Memory B cell (primary cell): ENCODE data around the gene TCP11L1.

Experiments
- ATAC-seq: fragments of 150-1000 bp; cut with Tn5 transposase; 2 replicates; pipeline ENCODE4 v1.10.0; 2021; ENCODE audit warnings: low read depth, mild to moderate bottlenecking, moderate library complexity
- DNase-seq, 2 donors: peaks; one replicate each; pipeline ENCODE4 v3.0.0; 2022; ENCODE audit warnings: low spot score in 2 of 2
- H3K27ac Mint-ChIP-seq: one replicate; pipeline ENCODE4 v1.8.0; 2022; ENCODE audit warnings: mild to moderate bottlenecking, moderate library complexity, mixed read lengths
- H3K27me3 Mint-ChIP-seq: one replicate; pipeline ENCODE4 v1.8.0; 2022; ENCODE audit warnings: mixed read lengths
- H3K36me3 Mint-ChIP-seq: one replicate; pipeline ENCODE4 v1.8.0; 2022; ENCODE audit warnings: mild to moderate bottlenecking, mixed read lengths
- H3K4me1 Mint-ChIP-seq: one replicate; pipeline ENCODE4 v1.8.0; 2022; ENCODE audit warnings: mixed read lengths
- H3K4me3 Mint-ChIP-seq: one replicate; pipeline ENCODE4 v1.8.0; 2022; ENCODE audit warnings: mild to moderate bottlenecking, moderate library complexity, mixed read lengths
- H3K9me3 Mint-ChIP-seq: one replicate; pipeline ENCODE4 v1.8.0; 2022; ENCODE audit warnings: mixed read lengths

The TCP11L1 gene, protein sequence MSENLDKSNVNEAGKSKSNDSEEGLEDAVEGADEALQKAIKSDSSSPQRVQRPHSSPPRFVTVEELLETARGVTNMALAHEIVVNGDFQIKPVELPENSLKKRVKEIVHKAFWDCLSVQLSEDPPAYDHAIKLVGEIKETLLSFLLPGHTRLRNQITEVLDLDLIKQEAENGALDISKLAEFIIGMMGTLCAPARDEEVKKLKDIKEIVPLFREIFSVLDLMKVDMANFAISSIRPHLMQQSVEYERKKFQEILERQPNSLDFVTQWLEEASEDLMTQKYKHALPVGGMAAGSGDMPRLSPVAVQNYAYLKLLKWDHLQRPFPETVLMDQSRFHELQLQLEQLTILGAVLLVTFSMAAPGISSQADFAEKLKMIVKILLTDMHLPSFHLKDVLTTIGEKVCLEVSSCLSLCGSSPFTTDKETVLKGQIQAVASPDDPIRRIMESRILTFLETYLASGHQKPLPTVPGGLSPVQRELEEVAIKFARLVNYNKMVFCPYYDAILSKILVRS

DNA sequence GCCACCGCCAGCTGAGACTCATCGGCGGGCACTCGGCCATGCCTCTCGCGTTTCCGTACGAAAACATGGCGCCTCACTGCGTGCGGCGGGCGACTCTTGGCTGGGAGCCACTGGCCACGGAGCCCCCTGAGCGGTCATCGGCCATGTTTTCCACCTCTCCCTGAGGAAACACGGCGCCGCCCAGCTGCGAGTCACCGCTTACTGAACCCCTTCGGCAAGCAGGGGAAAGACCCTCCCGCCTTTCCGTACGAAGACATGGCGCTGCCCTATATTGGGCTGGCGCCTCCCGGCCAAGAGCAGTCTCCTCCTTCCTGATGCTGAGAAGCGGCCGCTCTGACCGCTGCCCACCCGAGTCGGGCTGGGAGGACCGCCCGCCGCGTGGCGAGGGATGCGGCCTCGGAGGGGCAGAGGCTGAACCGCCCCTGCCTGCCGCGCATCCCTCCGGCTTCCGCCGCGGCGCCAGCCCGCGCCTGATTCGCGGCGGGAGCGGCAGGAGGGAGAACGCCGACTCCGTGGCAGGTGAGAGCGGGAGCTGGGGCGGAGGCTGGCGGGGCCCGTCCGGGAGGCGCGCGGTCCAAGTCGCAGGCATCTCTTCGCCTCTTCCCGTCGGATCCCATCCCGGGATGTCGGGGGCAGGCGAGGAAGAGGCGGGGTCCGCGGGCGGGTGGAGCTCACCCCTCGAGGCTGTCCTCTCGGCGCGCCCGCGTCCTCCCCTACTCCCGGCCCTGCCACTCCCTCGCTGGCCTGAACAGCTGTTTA, at the start of gene TCP11L1:
Gene TCP11L1, plus strand, starts transcription at position 299 of the 759 bp plus-strand sequence. CDS start 4,202 bp downstream, outside the sequence.
- peaks cover 3% of the 10 kb centered on the region for H3K27me3 Mint-ChIP-seq
- ATAC-seq (peak; percentile 78), DNase-seq (peak; percentile 71 to 84)
- H3K27ac Mint-ChIP-seq: peak within 1 kb of the TSS; percentile 95
- no peaks in the 10 kb centered on the region for H3K9me3 Mint-ChIP-seq
- H3K4me1 Mint-ChIP-seq: peaks cover 10% of the 10 kb centered on the region
- peak within 1 kb of the TSS; percentile 96 for H3K4me3 Mint-ChIP-seq
- H3K36me3 Mint-ChIP-seq: no peaks in the 10 kb centered on the region

- Mint-ChIP-seq H3K27me3 (peaks cover 3% of the 10 kb centered on the region), H3K27ac (no peak overlapping the region), H3K36me3 (no peaks in the 10 kb centered on the region), H3K4me3 (no peak overlapping the region), H3K4me1 (no peaks in the 10 kb centered on the region), H3K9me3 (peaks cover 9% of the 10 kb centered on the region)
- DNase-seq (no peak), ATAC-seq (no peak)
These were observed 48.9 kb upstream of the TCP11L1 start for GRCh38 chr11:32990481-32990880.

GRCh38 chr11:32991427-32991826, 47.9 kb upstream of the TCP11L1 start:
- Mint-ChIP-seq H3K4me1 (no peaks in the 10 kb centered on the region), H3K27me3 (peaks cover 3% of the 10 kb centered on the region), H3K4me3 (no peak overlapping the region), H3K27ac (no peak overlapping the region), H3K9me3 (peaks cover 9% of the 10 kb centered on the region), H3K36me3 (no peaks in the 10 kb centered on the region)
- ATAC-seq (no peak), DNase-seq (no peak)

DNA sequence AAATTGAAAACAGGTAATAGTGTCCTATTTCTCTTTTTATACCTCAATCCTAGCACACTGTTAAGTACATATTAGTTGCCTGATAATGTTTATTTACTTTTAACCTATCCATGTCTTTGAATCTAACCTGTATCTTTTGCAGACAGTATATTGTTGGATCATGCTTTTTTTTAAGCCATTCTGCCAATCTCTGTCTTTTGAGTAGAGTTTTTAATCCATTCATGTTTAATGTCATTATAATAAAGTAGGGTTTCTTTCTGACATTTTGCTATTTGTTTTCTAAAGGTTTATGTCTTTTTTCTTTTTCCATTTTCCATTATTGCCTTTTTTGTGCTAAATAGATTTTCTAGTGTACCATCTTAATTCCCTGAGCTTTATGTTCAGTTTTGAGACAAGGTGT, 47.5 kb upstream of the TCP11L1 start:
- H3K36me3 Mint-ChIP-seq: no peaks in the 10 kb centered on the region
- no peak overlapping the region for H3K4me3 Mint-ChIP-seq
- ATAC-seq (no peak), DNase-seq (no peak)
- H3K4me1 Mint-ChIP-seq: no peaks in the 10 kb centered on the region
- peaks cover 9% of the 10 kb centered on the region for H3K9me3 Mint-ChIP-seq
- peaks cover 3% of the 10 kb centered on the region for H3K27me3 Mint-ChIP-seq
- H3K27ac Mint-ChIP-seq: no peak overlapping the region

- Mint-ChIP-seq H3K27me3 (peaks cover 15% of the 10 kb centered on the region), H3K9me3 (peaks cover 5% of the 10 kb centered on the region), H3K27ac (no peak overlapping the region), H3K4me1 (no peaks in the 10 kb centered on the region), H3K36me3 (no peaks in the 10 kb centered on the region), H3K4me3 (no peak overlapping the region)
- DNase-seq: no peak
- ATAC-seq: no peak
These were observed 39.2 kb upstream of the TCP11L1 start for GRCh38 chr11:33000181-33000580.

DNA sequence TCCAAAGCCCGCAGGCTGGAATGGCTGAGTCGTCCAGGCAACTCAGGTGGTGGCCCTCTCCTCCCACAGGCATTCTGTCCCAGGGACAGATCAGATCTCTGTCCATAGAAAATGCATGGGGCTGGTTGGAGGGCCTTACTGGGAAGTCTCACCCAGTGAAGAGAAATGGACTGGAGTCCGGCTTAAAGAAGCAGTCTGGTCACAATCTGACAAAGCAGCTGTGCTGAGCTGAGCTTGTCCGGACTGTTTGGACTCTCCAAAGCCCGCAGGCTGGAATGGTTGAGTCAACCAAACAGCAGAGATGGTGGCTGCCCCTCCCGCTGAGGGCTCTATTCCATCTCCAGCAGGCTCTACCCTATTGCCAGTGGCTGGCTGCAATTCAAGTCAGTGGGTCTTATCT, 38.1 kb upstream of the TCP11L1 start:
- ATAC-seq (no peak), DNase-seq (no peak)
- H3K27me3 Mint-ChIP-seq: peaks cover 15% of the 10 kb centered on the region
- no peak overlapping the region for H3K27ac Mint-ChIP-seq
- H3K4me3 Mint-ChIP-seq: no peak overlapping the region
- H3K36me3 Mint-ChIP-seq: no peaks in the 10 kb centered on the region
- peaks cover 5% of the 10 kb centered on the region for H3K9me3 Mint-ChIP-seq
- no peaks in the 10 kb centered on the region for H3K4me1 Mint-ChIP-seq

- ATAC-seq: no peak
- H3K4me1 Mint-ChIP-seq: no peaks in the 10 kb centered on the region
- DNase-seq: no peak
- H3K9me3 Mint-ChIP-seq: peaks cover 5% of the 10 kb centered on the region
- H3K27me3 Mint-ChIP-seq: peaks cover 17% of the 10 kb centered on the region
- H3K4me3 Mint-ChIP-seq: no peak overlapping the region
- no peak overlapping the region for H3K27ac Mint-ChIP-seq
- H3K36me3 Mint-ChIP-seq: peaks cover 1% of the 10 kb centered on the region
These were observed 37.4 kb upstream of the TCP11L1 start for GRCh38 chr11:33001751-33002542.

GRCh38 chr11:33005175-33005574, 34.2 kb upstream of the TCP11L1 start:
- H3K4me3 Mint-ChIP-seq: no peak overlapping the region
- H3K27ac Mint-ChIP-seq: no peak overlapping the region
- H3K9me3 Mint-ChIP-seq: no peaks in the 10 kb centered on the region
- peaks cover 1% of the 10 kb centered on the region for H3K36me3 Mint-ChIP-seq
- ATAC-seq (no peak), DNase-seq (no peak)
- no peaks in the 10 kb centered on the region for H3K4me1 Mint-ChIP-seq
- peaks cover 7% of the 10 kb centered on the region for H3K27me3 Mint-ChIP-seq

GRCh38 chr11:33006010-33006409, 33.4 kb upstream of the TCP11L1 start:
- Mint-ChIP-seq H3K27me3 (peaks cover 5% of the 10 kb centered on the region), H3K4me3 (no peak overlapping the region), H3K36me3 (peaks cover 1% of the 10 kb centered on the region), H3K4me1 (no peaks in the 10 kb centered on the region), H3K9me3 (no peaks in the 10 kb centered on the region), H3K27ac (no peak overlapping the region)
- DNase-seq (no peak), ATAC-seq (no peak)

- no peaks in the 10 kb centered on the region for H3K36me3 Mint-ChIP-seq
- H3K27me3 Mint-ChIP-seq: peaks cover 14% of the 10 kb centered on the region
- no peaks in the 10 kb centered on the region for H3K9me3 Mint-ChIP-seq
- ATAC-seq (no peak), DNase-seq (no peak)
- no peak overlapping the region for H3K4me3 Mint-ChIP-seq
- no peak overlapping the region for H3K27ac Mint-ChIP-seq
- H3K4me1 Mint-ChIP-seq: no peaks in the 10 kb centered on the region
These were observed 25.6 kb upstream of the TCP11L1 start for GRCh38 chr11:33013755-33014154.

DNA sequence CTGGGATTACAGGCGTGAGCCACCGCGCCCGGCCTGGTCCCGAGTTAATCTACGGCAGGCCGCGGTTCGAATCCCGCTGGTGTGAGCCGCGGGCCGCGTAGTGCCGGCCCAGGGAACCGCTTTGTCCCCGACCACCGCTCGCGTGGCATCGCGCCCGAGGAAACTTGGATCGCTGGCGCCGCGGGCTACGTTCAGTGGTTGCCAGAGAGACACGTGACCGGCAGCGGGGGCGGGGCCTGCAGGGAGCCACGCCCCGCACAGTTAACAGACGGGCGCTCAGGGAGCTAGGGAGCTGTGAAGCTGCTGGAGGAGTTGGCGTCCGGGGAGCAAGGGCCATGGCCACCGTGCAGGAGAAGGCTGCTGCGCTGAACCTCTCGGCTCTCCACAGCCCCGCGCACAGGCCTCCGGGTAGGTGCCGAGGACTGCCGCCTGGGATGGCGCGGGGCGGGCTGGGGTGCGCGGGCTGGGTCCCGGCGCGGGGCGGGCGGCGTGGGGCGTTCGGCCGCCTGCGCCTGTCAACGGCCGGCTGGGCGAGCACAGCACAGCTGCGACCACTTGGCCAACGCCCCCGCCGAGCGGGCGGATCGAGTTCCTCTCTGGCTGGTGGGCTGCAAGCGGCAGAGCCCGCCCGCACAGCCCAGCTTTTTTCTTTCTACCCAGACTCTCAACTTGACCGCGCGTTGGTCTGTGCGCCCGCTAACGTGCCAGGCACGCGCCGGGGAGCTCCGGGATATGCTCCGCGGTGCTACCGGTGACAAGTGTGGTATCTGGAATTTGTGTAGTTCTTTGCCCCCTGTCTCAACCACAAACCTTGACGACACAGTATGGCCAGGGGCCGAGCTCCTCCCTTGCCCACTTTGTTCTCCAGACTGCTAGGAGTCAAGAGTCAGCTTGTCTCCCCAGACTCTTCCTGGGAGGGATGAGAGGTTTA, 23.5 kb upstream of the TCP11L1 start, which contains the start of gene DEPDC7:
Gene DEPDC7, plus strand, starts transcription at position 258 of the 931 bp plus-strand sequence. Its CDS starts 78 bp downstream, at position 336.
- H3K4me1 Mint-ChIP-seq: no peaks in the 10 kb centered on the region

GRCh38 chr11:33016654-33017053, 22.7 kb upstream of the TCP11L1 start:
- peaks cover 18% of the 10 kb centered on the region for H3K27me3 Mint-ChIP-seq
- no peak overlapping the region for H3K27ac Mint-ChIP-seq
- no peaks in the 10 kb centered on the region for H3K9me3 Mint-ChIP-seq
- no peak overlapping the region for H3K4me3 Mint-ChIP-seq
- DNase-seq: no peak
- no peaks in the 10 kb centered on the region for H3K36me3 Mint-ChIP-seq
- no peak for ATAC-seq
- H3K4me1 Mint-ChIP-seq: no peaks in the 10 kb centered on the region

More for the DNA sequence above, 23.5 kb upstream of the TCP11L1 start, which contains the start of gene DEPDC7:
- DNase-seq: peak; percentile 31 to 65
- ATAC-seq: peak; percentile 78
- Mint-ChIP-seq H3K27ac (no peak within 1 kb of the TSS), H3K9me3 (no peaks in the 10 kb centered on the region), H3K4me3 (peak within 1 kb of the TSS; percentile 78), H3K27me3 (peaks cover 18% of the 10 kb centered on the region), H3K36me3 (no peaks in the 10 kb centered on the region)

DNA sequence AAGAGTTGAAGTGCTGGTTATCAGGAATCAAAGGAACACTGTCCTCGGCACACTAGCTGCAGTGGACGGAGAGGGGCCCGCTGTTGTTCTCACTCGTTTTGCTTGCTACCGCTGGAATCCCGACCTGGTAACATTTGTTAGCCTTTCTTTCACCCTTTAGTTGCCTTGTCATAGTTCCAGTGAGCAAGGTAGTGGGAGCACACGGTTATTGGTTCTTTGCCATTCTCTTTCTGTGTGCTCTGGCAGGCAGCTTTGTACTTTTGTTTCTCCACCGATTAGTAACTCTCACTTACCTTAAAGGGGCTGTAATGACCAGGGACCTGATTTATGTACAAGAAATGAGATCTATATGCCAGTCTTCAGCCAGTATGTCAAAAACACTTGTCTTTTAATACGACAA, 21.9 kb upstream of the TCP11L1 start:
- Mint-ChIP-seq H3K9me3 (no peaks in the 10 kb centered on the region), H3K27me3 (peaks cover 19% of the 10 kb centered on the region), H3K27ac (no peak overlapping the region), H3K4me1 (no peaks in the 10 kb centered on the region), H3K36me3 (no peaks in the 10 kb centered on the region), H3K4me3 (no peak overlapping the region)
- no peak for ATAC-seq
- no peak for DNase-seq
